Lung (tissue), 12 donors: ENCODE measurements around the gene PRG3. TPM values are rescaled to one million over a fixed set of nuclear protein-coding genes. Genes with fewer than 3 reads are reported as not detected.
"Not testable (repeated sequence)": the region's sequence is repeated elsewhere in the genome, so short reads cannot be mapped to it uniquely, and the experiment has no call there.

ENCODE experiments used
- ATAC-seq: fragments of 200-7000 bp; cut with Tn5 transposase; one replicate; pipeline ENCODE4 v1.9.1; 2020; ENCODE audit warnings: moderate number of reproducible peaks; ENCODE audit not compliant: insufficient read depth, low FRiP score
- DNase-seq, 3 donors: peaks; one replicate each; pipeline ENCODE4 v3.0.0-alpha.2; 2013 to 2017
- H3K27ac ChIP-seq, 2 donors: one replicate each; pipeline ENCODE4 v1.5.1; 2013; ENCODE audit warnings: mild to moderate bottlenecking in 2 of 2, moderate library complexity in 2 of 2, control low read depth in 1 of 2, inconsistent platforms in 1 of 2, low read depth in 1 of 2, low read length in 1 of 2
- H3K27me3 ChIP-seq, 3 donors: one replicate each; pipeline ENCODE4 v1.5.1; 2013; ENCODE audit warnings: low read length in 2 of 3; ENCODE audit not compliant: control insufficient read depth in 3 of 3, insufficient read depth in 3 of 3
- H3K36me3 ChIP-seq, 4 donors: one replicate each; pipeline ENCODE4 v1.5.1; 2013; ENCODE audit warnings: low read length in 4 of 4, mild to moderate bottlenecking in 1 of 4, moderate library complexity in 1 of 4; ENCODE audit not compliant: control insufficient read depth in 4 of 4, insufficient read depth in 4 of 4
- H3K4me1 ChIP-seq, 5 donors: one replicate each; pipeline ENCODE4 v1.5.1; 2013; ENCODE audit warnings: low read length in 5 of 5, mild to moderate bottlenecking in 2 of 5, moderate library complexity in 1 of 5; ENCODE audit not compliant: control insufficient read depth in 5 of 5, insufficient read depth in 5 of 5
- H3K4me3 ChIP-seq: one replicate; pipeline ENCODE4 v1.5.1; 2013; ENCODE audit warnings: mild to moderate bottlenecking, control low read depth, moderate library complexity
- H3K9ac ChIP-seq, 2 donors: one replicate each; pipeline ENCODE4 v1.5.1; 2013; ENCODE audit warnings: low read length in 2 of 2, control low read depth in 1 of 2; ENCODE audit not compliant: insufficient read depth in 1 of 2
- H3K9me3 ChIP-seq, 4 donors: one replicate each; pipeline ENCODE4 v1.5.1; 2013; ENCODE audit warnings: low read length in 3 of 4, mild to moderate bottlenecking in 1 of 4, moderate library complexity in 1 of 4; ENCODE audit not compliant: control insufficient read depth in 4 of 4, insufficient read depth in 3 of 4
- WGBS, 2 donors: extraction: QIAGEN DNeasy Blood & Tissue Kit; methylation state at CpG; one replicate each; pipeline ENCODE4 v1.1.7; 2013; 5-methylcytosine and 5-hydroxymethylcytosine counted together
- polyA plus RNA-seq, 2 donors: library from polyadenylated mRNA; stranded (reverse); fragments of 200-250 nt; gene quantifications; one replicate each; pipeline ENCODE4 v1.2.1, GENCODE V29; 2013
- total RNA-seq, 2 donors: library from RNA; depleted of rRNA in 1 of 2; stranded (reverse); fragments of >200 nt in 1 of 2; gene quantifications; one replicate each; pipeline ENCODE4 v1.2.1, GENCODE V29; 2014 to 2021
- TF ChIP-seq, protein P1 (sequence below): IDR thresholded peaks from 2 replicates; pipeline ENCODE4 v1.5.1; 2012; ENCODE audit warnings: mild to moderate bottlenecking; ENCODE audit errors: control extremely low read depth, extremely low read depth
- donor health status: control.
- donor health status: control.
- donor health status: Bipolar disorder and iron deficiency.
- donor health status: healthy.
- donor health status: DM: yes; HTN: yes; CAD: no.

PRG3 gene
- total and polyA plus RNA-seq, 4 donors: 0.63 to 1.4 TPM; not detected in 2

DNA sequence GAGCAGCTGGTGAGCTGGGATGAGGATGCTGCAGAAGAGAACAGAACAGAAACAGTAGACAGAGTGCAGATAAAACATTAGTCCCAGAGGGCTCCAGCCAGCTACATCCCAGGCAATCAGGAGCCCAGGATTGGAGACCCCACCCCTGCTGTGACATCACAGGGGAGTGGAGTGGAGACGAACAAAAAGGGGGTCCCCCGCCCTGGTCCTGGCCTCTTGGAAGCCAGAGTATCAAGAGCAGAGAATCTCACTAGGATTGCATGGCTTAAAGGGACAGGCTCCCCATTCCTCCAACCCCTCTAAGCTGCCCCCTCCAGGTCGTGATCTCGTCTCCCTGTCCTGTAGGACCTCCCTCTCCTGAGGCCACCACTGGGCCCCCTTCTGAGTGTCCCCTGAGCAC is 42.8 kb downstream of the PRG3 start, which contains the start of gene P2RX3:
TSS of gene P2RX3 (plus strand) at position 211 of the 400 bp plus-strand sequence. CDS start 199 bp downstream, outside the sequence.
- Histone ChIP-seq H3K9me3 (no peaks in the 10 kb centered on the region), H3K27me3 (no peaks in the 10 kb centered on the region), H3K4me1 (peaks cover 0 to 23% (median 12%) of the 10 kb centered on the region in 5 donors), H3K4me3 (no peak within 1 kb of the TSS), H3K36me3 (peaks cover 0 to 11% (median 3%) of the 10 kb centered on the region in 4 donors), H3K27ac (no peak within 1 kb of the TSS), H3K9ac (no peak within 1 kb of the TSS)
- ATAC-seq: no peak
- WGBS, 2 donors: 55 to 69% methylated on average over 4 of the region's 4 CpGs
- DNase-seq: peak in 1 of 3 donors; percentile 24
- TF ChIP-seq, protein P1, sequence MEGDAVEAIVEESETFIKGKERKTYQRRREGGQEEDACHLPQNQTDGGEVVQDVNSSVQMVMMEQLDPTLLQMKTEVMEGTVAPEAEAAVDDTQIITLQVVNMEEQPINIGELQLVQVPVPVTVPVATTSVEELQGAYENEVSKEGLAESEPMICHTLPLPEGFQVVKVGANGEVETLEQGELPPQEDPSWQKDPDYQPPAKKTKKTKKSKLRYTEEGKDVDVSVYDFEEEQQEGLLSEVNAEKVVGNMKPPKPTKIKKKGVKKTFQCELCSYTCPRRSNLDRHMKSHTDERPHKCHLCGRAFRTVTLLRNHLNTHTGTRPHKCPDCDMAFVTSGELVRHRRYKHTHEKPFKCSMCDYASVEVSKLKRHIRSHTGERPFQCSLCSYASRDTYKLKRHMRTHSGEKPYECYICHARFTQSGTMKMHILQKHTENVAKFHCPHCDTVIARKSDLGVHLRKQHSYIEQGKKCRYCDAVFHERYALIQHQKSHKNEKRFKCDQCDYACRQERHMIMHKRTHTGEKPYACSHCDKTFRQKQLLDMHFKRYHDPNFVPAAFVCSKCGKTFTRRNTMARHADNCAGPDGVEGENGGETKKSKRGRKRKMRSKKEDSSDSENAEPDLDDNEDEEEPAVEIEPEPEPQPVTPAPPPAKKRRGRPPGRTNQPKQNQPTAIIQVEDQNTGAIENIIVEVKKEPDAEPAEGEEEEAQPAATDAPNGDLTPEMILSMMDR: no peak

DNA sequence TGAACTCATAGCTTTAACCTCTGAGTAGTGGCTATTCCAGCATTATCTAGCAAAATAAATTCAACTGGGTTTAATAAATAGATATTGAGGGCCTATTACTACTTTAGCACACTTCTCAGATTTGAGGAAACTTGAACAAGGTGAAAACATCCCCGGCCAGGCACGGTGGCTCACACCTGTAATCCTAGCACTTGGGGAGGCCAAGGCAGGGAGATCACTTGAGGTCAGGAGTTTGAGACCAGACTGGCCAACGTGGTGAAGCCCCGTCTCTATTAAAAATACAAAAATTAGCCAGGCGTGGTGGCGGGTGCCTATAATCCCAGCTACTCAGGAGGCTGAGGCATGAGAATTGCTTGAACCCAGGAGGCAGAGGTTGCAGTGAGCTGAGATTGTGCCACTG is 44.1 kb downstream of the PRG3 start:
- not testable (repeated sequence) for H3K27ac ChIP-seq

DNA sequence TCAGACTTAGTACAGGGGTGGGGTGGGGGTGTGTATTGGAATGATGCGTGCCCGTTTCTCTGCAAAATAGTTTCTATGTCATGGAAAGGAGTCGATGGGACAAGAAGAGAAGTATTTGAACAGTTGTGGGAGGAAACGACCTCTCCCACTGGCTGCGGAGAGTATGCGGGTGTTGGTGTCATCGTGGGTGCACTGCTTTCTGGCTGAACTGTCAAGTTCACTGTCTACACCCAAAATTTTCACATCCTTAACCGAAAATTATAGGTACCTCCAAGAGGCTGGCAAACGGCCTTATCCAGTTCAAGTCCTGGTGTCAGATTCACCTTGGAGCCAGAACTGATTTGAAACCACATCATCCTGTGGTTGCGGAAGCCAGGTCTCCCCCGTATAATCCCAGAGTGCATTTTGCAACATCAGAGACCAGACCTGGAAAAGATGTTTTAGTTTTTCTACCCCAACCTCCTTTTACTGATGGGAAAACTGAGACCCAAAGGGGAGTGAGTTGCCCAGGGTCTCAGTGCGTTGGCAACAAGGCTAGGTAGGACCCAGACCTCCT is 44.8 kb downstream of the PRG3 start:
- Histone ChIP-seq H3K36me3 (peaks cover 0 to 30% (median 20%) of the 10 kb centered on the region in 4 donors), H3K9me3 (no peaks in the 10 kb centered on the region), H3K4me1 (peaks cover 0 to 23% (median 12%) of the 10 kb centered on the region in 5 donors), H3K4me3 (peak overlapping the region; percentile 11), H3K27ac (peak overlapping the region; percentile 67 to 69), H3K9ac (peak overlapping the region; percentile 47 to 83), H3K27me3 (no peaks in the 10 kb centered on the region)
- DNase-seq: no peak
- ATAC-seq: peak; percentile 3
- 20 to 24% methylated on average over 12 of the region's 12 CpGs for WGBS, 2 donors
- TF ChIP-seq, protein P1: no peak

More for the DNA sequence above, 44.1 kb downstream of the PRG3 start:
- H3K4me3 ChIP-seq, H3K27me3 ChIP-seq, H3K9me3 ChIP-seq, ATAC-seq, DNase-seq: not testable (repeated sequence)
- Histone ChIP-seq H3K4me1 (peaks cover 0 to 23% (median 12%) of the 10 kb centered on the region in 5 donors), H3K9ac (peak overlapping the region in 1 of 2 donors; percentile 83), H3K36me3 (peaks cover 0 to 24% (median 14%) of the 10 kb centered on the region in 4 donors)
- WGBS, 2 donors: 94 to 95% methylated on average over 6 of the region's 6 CpGs

DNA sequence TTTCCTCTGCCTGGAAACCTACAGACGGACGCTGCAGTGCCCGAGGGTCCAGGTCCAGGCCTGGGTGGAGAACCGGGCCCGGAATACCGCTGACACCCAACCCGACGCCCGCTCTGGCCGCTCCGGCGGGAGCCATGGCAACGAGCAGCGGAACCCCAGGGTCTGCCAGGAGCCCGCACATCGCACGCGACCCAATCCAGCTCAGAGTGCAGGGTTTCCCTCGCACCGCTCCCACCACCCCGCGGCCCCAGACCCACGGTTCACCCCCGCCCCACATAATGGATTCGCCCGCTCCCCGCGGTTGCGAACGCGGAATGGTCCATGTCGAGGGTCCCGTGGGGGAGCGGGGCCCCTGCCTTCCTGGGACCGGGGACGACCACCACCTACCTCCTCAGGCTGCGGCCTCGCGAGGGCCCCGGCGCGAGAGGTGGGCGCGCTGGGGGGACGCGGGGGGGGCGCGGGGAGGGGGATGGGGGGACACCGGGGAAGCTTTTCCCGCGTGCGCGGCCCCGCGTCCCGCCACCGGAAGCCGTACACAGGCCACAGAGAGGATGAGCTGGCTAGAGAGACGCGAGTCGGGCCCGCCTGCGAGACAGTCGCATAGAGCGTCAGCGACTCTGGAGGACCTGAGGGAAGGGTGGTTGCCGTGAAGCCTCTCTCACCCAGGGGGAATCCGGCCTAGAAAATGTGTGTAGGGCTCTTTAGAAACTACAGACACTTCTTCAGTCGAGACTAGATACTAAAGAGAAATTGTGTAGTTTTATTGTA is 45.4 kb downstream of the PRG3 start, which contains the start of gene SSRP1:
TSS of gene SSRP1 (minus strand) at position 550 of the 768 bp plus-strand sequence. CDS start 771 bp downstream, outside the sequence.
- Histone ChIP-seq H3K9ac (peak within 1 kb of the TSS; percentile 81 to 90), H3K27ac (peak within 1 kb of the TSS; percentile 67 to 89), H3K4me3 (peak within 1 kb of the TSS; percentile 74), H3K9me3 (no peaks in the 10 kb centered on the region), H3K27me3 (no peaks in the 10 kb centered on the region), H3K4me1 (peaks cover 0 to 23% (median 12%) of the 10 kb centered on the region in 5 donors), H3K36me3 (peaks cover 2 to 37% (median 25%) of the 10 kb centered on the region in 4 donors)
- peak; percentile 91 to 94 (median 93) for DNase-seq
- TF ChIP-seq, protein P1: no peak
- WGBS, 2 donors: 0% methylated on average over 56 to 68 of the region's 69 CpGs
- ATAC-seq: peak; percentile 99
